Retinal pigment epithelial cell (primary cell): ENCODE measurements around the gene HJV.

Experiments used
- DNase-seq: peaks from one replicate; pipeline ENCODE4 v3.0.0-alpha.2; 2010; ENCODE audit warnings: low read depth
- H3K4me3 ChIP-seq: 2 replicates; pipeline ENCODE4 v1.5.1; 2011; ENCODE audit warnings: mild to moderate bottlenecking, low read length, control low read depth, moderate library complexity
- TF ChIP-seq, protein P1 (sequence below): conservative IDR thresholded peaks from 2 replicates; pipeline ENCODE4 v1.5.1; 2011; ENCODE audit warnings: low read depth, low read length, control low read depth, inconsistent platforms

Gene HJV

GRCh38 chr1:146022403-146023127, 1.0 kb upstream of the HJV start:
- no peak for DNase-seq
- TF ChIP-seq, protein P1, sequence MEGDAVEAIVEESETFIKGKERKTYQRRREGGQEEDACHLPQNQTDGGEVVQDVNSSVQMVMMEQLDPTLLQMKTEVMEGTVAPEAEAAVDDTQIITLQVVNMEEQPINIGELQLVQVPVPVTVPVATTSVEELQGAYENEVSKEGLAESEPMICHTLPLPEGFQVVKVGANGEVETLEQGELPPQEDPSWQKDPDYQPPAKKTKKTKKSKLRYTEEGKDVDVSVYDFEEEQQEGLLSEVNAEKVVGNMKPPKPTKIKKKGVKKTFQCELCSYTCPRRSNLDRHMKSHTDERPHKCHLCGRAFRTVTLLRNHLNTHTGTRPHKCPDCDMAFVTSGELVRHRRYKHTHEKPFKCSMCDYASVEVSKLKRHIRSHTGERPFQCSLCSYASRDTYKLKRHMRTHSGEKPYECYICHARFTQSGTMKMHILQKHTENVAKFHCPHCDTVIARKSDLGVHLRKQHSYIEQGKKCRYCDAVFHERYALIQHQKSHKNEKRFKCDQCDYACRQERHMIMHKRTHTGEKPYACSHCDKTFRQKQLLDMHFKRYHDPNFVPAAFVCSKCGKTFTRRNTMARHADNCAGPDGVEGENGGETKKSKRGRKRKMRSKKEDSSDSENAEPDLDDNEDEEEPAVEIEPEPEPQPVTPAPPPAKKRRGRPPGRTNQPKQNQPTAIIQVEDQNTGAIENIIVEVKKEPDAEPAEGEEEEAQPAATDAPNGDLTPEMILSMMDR, result no peak
- H3K4me3 ChIP-seq, result no peak overlapping the region

DNA sequence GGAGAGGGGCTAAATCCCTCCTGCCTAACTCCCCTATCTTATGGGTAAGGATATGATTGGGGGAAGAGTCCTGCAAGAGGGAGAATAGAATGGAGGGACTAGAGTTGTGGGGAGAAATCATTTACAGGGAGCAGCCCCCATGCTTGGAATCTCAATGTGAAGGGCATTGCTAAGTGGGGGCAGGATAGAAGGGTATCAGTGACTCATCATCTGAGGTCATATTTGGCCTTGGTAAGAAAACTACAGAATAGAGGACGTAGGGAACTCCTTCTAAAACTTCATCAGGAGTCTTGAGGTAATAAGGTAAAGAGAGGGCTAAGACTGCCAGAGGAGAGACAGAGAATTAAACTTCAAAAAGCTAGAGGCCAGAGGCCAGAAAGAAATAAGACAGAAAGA, 487 bp downstream of the HJV start:
- TF ChIP-seq, protein P1, result no peak
- H3K4me3 ChIP-seq, result no peak overlapping the region
- no peak for DNase-seq

DNA sequence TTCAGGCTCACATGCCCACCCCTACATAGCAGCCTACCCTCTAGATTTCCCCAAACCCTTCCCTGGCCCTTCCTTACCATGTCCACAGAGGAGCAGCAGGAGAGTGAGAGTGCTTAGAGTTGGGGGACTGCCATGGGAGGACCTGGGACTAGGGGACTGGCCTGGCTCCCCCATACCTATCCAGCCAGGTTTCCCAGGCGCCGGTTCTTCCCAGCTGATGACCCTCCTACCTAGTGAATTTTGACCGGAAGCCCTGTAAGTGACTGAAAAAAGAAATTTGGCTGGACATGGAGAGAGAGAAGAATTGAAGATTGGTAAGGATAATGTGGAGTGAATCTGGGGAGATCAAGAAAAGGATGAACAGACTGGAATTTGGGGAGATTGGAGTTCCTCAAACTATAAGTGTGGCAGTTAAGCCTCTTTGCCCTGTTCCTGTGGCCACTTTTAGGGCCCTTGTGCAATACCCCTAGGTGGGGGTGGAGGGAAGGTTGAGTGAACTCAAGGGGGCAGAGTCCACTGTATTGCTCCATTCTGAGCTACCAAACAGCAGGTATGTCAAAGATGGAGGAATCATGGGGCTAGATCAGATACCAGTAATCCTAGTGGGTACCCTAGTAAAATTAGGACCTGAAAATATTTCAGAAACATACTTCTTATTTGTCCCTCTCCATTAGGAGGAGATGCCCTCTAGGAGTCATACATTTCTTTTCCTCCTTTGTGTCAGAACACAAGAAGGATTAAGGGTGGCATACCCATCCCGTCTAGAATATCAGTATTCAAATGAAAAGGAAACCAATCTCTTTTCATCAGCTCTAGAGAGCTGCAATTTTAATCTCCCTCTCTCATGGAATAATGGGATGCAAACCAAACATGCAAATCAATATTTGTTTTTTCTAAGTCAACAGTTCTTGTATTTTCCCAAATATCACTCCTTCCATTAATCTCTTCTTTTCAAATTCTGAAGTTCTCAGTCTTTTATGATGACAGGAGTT, 1.2 kb downstream of the HJV start:
- TF ChIP-seq, protein P1, result no peak
- DNase-seq, result no peak
- H3K4me3 ChIP-seq, result no peak overlapping the region

GRCh38 chr1:146019231-146020057, 2.1 kb downstream of the HJV start:
- no peak for DNase-seq
- no peak overlapping the region for H3K4me3 ChIP-seq
- TF ChIP-seq, protein P1, result no peak

GRCh38 chr1:146016891-146017290, 4.6 kb downstream of the HJV start:
- no peak overlapping the region for H3K4me3 ChIP-seq
- TF ChIP-seq, protein P1, result no peak
- DNase-seq, result no peak

DNA sequence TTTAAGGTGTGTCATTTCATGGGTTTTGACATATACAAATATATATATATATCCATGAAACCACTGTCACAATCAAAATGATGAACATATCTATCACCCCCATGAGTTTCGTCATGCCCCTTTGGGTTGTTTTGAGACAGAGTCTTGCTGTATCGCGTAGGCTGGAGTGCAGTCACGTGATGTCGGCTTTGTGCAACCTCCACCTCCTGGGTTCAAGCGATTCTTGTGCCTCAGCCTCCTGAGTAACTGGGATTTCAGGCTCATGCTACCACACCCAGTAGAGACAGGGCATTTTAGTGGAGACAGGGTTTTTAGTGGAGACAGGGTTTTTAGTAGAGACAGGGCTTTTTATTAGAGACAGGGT, 8.0 kb downstream of the HJV start:
- H3K4me3 ChIP-seq, result no peak overlapping the region
- TF ChIP-seq, protein P1, result no peak
- DNase-seq, result no peak
